GM21619 (cell line): ENCODE data around the gene GH2.

Source experiments
- ATAC-seq: cut with Tn5 transposase; IDR thresholded peaks from one replicate; pipeline ENCODE4 v1.9.1; 2021; ENCODE audit not compliant: unreplicated experiment

Gene GH2

DNA sequence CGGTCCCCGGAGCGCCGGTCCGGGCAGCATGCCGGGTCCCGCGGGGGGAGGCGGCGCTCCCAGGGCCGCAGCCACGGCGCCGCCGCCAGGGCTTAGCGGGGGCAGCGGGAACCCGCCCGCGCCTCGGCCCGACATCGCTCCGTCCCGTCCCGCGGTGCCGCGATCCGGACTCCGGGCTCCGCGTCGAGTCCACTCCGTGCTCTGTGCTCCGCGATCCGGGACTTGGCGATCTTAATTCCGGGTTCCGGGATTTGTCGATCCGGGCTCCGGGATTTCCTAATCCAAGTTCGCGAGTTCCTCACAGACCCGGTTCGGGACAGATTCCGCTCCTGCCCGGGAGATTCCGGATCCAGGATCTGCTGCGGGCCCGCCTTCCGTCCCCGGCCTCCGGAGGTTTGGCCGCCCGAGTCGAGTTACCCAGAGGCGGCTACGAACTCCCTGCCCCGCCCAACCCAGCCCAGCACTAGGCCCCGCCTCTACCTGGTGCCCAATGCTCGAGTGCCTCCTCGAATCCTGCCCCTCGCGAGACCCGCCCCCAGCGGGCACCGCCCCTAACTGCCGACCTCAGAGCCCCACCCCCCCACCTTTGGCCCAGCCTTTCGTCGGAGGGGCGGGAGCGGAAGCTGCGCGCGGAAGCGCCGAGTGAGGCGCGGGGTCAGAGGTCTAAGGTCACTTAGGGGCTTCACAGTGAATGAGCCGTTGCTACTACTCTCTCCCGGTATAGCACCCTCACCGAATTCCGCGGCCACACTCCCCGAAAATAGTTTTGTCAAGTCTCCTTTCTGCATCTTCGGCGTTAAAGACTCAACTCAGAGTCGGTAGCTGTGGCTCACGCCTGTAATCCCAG is 39.0 kb downstream of the GH2 start, which contains the start of gene SMARCD2:
Gene SMARCD2, minus strand, starts transcription at position 146 of the 847 bp plus-strand sequence. Its CDS starts 11 bp downstream, at position 135.
- peak; percentile 74 for ATAC-seq

DNA sequence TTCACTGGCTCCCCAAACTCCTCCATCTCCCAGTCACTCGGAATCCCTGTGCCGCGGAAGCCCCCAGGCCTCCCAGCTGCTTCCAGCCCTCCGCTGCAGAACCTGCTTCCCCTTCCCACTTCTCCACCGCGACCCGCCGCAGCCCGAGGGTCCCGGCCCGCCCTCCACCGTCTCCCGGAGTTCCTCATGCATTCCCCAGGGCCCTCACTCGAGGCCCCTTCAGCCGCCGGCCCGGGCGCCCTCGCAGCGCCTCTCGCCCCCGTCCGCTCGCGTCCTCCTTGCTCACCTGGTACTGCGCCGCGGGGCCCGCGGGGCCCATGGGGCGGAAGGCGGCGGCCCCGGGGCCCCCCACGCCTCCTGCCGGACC is 39.6 kb downstream of the GH2 start:
- ATAC-seq = peak; percentile 20

DNA sequence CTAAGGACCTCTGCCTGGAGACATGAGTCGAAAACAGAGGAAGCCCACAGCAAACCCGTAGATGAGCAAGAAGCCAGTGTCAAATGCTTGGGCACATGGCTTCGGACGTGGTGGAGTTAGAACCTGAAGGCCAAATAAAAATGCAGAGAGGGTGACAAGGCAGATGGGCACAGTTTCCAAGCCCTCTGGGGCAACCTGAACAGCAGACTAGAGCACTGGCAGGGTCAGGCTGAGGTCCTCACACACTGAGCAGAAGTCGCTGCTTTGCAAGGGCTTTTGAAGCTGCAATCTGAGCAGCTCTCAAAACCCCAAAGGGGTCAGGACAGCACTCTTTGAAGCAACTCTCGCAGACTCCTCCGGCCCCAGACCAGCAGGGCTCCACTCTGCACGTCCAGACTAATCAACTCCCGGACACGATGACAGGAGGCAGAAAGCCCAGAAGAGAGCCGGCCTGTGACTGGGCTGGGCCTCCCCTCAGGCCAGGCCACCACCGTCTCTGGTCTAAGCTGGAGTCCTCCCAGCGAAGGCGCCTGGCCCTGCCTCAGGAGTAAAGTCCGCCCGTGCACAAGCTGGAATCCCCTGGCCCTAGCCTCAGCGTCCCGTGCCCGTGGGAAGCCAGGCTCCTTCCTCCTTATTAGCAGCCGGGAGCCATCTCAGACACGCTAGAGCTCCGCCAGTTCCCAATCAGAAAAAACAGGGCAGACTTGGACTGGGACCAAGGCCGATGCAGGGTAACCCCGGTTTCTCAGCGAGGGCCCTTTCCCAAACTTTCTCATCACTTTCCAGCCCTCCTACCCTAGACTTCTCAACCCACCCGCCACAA is 40.2 kb downstream of the GH2 start:
- no peak for ATAC-seq

DNA sequence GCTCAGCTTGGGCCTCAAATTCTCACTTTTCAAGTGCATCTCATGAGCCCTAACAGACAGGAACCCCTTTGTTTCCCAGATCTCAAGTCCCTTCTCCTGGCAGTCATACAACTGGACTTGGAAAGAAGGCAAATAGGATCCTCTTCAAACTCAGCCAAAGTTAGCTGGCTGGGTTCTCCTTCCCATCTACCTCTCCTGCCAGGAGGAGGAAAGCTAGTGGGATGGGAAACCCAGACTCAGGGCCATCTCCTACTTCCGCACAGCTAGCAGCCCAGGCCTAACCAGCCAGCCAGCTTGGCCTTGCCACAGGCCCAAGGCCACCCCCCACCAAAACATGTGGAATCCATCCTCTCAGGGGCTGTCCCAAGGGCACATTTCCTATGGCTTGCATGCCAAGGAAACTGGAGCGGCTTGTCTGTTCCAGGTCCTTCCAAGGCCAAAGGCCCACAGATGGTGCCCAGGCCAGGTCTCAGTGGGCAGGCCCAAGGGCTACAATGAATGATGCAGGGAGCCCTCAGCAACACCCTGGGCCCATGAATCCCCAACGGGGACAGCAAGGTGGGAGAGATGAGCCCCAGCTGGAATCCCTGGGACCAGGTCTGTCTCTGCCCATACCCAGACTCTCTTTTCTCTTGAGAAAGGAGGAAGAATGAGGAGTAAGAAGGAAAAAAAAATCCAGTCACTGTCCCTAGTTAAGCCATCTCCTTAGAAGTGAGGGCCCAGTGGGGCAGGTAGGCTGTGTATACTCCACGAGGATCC is 41.0 kb downstream of the GH2 start:
- no peak for ATAC-seq

DNA sequence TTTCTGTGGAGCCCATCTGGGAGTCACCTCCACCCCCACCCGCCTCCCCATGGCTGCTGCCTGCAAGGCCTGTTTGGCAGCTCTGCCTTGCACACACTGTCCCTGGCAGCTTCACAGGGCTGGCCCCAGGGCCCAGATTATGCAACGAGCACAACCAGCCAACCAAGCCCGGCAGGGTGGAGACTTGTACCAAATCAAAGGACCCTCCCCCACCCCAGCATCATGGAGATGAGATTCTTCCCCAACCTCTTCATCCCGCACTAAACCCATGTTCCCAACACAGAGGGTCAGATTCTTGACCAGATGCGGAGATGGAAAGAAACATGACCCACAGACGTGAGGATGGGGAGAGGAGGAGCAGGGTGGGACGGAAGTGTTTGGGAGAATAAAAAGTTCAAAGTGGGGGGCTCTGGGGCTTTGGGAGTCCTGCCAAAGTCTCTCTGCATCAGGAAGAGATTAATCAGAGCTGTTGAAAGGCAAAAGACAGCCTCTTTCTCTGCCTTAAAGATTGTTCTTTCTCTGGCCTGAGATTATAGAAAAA is 43.0 kb downstream of the GH2 start:
- ATAC-seq = no peak

DNA sequence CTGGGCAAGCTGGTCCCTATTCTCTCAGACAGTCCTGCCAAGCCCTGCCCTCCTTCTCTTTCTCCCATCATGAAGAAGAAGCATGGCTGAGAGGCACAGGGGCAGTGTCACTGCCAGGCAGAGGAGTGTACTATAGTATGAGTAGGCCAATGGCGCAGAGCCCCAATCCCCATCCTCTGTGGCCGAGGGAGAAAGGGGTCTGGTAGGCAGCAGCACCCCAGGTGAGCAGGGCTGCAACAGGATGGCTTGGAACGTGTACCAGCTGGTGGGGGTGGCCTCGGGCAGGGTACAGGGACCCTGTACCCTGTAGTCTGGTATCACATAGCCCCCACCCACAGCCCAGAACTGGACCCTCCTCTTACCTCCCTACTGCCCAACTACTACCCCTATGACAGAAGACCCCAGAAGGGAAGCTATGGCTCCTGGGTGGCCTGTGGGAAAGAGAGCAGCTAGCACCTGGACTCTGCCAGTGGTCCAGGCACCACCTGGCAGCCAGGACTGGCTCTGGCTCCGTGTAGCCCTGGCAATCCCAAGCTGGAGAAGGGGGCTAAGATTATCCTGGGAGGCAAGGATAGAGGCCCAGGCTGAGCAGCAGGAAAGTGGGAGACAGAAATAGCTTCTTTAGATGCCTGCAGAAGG is 43.7 kb downstream of the GH2 start:
- no peak for ATAC-seq

DNA sequence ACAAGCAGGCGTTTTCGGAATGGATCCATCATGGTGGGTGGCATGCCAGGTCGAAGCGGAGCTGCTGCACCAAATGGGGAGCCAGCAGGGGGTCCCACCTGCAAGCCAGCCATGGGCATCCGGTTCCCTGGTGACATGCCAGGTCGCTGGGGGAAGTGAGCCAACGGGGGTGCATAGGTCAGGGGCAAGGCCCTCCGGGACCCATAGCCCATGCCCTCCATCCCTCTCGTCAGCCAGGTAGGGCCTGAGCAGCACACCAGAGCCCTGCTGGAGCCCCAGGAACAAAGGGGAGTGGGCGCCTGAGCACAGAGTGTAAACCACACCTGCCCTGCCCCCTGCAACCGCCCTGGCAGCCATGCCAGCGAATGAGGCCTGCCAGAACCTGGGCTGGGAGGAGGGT is 44.3 kb downstream of the GH2 start:
- ATAC-seq = no peak

DNA sequence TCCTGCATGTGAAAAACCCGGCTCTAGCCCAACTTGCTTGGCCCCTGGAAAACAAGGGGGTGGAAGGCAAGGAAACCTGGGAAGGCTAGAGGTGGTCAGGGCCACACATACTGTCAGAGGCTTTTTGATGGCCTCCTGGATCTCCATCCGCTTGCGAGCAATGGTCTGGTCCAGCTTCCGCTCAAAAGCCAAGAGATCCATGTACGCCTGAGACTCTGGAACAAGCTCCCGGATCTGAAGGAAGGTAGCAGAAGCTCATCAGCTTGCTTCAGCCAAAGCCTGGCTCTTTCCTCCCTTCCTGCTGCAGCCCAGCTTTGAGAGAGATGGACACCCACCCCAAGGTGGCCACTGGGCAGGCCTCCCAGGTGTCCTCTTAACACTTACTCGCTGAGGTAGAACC is 44.9 kb downstream of the GH2 start:
- no peak for ATAC-seq

DNA sequence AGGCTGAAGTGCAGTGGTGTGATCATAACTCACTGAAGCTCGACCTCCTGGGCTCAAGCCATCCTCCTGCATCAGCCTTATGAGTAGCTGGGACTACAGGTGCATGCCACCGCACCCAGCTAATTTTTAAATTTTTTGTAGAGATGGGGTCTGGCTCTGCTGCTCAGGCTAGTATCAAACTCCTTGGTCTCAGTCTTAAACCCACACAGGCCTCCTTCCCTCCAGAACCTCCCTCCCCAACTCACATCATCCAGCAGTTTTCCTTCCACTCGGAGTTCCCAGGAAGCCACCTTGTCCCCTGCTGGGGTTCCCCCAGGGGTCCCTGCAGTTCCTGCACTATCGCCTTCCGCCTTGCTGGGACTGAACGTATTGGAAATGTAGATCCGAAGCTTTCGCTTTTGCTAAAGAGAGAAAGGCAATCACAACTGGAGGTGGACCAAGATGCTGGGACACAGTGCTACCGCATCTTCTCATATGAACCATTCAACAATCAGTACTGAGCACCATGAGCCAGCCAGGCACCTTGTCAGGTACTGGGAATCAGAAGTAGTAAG is 46.5 kb downstream of the GH2 start:
- no peak for ATAC-seq

DNA sequence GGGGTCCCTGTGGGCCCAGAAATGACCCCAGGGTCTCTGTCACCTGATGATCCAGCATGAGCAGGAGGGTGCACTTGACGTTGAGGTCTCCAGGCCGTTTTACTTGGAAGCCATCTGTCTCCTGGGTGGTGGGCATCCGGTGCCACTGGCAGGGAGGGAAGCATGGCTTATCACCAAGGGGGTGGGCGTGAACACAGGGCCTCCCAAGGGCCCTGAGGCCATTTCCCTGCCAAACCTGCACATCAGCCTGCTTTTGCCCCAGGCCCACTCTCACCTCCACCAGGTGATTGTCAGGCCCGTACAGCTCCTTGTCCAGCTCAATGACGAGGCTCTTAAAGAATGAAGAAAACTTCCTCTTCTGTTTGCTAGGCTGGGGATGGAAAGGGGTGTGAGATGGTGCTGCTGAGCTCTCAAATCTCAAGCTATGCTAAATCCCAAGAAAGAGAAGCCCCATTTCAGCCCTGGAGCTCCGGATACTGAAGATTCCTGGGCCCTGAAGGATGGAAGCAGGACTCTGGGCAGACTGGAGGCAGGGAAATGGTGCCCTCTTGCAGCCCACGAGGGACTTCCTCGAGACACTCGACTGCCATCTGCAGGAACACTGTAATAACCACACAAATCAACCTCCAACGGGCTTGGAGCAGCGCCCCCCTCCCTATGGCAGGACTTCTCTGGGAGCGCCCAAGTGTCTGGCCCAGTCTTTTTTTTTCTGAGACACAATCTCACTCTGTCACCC is 47.1 kb downstream of the GH2 start:
- no peak for ATAC-seq

DNA sequence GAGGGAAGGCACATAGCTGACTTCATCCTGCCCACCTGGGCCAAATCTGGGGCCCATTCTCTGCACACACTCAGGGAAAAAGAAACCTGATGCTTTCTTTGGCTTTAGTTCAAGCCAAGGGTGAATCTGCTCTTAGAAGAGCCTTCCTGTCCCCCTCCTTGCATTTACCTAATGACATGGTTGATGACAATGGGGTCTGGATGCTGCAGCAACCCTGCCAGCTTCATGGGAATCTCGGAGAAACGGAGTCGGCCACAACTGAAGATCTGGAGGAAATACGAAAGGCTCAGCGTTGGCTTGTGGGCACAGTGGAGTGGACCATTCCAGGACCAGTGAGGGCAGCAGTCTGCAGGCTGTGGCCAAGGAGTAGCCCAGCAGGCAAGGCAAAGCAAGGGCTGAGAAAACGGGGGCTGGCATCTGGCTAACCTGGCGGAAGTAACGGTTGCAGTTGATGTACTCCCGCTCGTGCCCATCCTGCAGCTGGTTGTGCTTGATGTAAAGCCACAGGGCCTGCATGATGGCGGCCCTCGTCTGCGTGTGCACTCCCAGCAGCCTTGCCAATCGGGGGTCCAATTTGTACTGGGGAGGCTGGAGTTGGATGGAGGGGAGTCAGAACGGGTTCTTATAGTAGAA is 47.9 kb downstream of the GH2 start:
- ATAC-seq = no peak

DNA sequence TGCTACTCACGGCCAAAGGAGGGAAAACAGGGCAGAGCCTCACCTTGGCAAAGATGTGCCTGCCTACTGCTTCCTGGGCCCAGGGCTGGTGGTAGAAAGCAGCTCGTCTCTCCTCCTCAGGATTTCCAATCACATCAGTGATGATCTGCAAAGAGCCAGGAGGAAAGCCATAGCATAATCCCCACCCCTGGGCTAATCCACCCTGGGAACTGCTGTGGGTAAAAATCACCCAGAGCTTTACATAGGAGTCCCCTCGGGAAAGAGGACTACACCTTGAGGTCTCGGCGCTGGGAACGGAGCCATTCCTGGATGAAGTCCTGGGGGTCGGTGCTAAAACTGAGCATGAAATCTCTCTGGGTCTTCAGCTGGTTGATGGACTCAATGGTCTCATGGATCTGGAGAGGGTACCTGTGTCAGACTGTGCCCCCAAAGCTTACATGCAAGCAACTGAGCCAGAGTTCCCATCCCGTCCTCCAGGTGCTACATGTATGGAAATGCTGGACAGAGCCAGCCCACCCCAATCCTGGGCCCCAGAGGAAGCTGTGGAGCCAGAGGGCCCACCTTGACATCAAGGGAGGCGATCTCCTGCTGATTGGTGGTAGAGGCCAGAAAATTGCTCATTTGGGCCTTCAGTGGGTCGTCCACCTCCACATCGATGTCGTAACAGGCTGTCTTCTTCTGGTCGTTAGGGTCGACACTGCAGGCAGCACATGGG is 48.6 kb downstream of the GH2 start:
- no peak for ATAC-seq

DNA sequence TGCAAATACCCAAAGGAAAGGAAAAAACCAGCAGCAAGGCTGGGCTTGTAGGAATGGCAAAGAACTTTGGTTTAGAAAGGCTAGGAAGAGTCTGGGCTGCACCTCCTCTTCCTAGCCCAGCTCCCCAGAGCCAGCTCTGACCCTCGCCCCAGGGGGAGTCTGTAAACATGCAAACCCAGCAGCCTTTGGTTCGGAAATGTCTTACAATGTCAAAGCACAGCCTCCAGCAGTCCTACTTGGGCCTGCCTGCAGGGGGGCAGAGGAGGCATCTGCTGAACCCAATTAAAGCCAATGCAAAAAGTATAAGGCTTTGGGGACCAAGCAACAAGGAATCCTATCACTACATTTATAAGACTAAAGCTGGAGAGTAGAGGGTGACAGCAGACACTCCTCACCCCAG is 49.3 kb downstream of the GH2 start:
- no peak for ATAC-seq

DNA sequence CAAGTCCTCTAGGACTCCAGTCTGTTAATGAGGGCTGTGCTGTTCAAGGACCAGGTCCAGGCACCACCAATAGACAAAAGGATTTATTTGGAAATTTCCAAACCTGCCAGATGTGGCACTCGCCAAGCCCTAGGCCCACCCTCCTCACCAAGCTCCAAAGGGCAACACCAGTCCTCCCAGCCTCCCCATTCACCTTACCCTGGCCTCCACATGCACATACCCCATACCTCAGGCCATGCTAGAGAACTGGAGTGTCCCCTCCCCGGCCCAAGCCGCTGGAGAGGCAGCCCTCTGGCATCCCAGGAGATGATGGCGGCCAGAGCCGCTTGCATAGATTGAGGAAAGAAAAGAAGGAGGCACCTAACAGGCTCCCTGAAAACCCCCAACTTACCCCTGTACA is 49.7 kb downstream of the GH2 start:
- no peak for ATAC-seq

DNA sequence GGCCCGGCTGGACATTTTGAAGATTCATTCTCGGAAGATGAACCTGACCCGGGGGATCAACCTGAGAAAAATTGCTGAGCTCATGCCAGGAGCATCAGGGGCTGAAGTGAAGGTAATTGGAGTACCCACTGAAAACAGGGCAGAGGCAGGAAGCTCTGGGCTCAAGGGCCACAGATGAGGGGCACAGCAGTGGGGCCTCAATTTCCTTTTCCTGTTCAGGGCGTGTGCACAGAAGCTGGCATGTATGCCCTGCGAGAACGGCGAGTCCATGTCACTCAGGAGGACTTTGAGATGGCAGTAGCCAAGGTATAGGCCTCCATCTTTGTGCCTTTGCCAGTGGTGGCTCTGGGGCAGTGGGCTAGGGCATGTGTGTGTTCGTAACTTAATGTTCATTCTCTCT is 50.2 kb downstream of the GH2 start:
- no peak for ATAC-seq

DNA sequence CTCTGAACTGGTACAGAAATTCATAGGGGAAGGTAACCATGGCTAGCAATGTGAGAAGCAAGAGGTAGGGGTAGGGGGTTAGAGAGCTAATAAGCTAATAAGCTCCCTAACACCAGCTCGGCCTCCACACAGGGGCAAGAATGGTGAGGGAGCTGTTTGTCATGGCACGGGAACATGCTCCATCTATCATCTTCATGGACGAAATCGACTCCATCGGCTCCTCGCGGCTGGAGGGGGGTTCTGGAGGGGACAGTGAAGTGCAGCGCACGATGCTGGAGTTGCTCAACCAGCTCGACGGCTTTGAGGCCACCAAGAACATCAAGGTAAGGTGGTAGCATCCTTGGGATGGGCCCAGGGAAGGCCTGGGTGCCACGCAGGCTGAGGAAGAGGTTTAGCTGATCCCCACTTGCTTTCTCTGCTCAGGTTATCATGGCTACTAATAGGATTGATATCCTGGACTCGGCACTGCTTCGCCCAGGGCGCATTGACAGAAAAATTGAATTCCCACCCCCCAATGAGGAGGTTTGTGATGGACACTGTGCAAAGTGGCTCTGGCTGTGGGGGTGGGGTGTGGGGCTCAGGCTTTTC is 50.7 kb downstream of the GH2 start:
- ATAC-seq = no peak

DNA sequence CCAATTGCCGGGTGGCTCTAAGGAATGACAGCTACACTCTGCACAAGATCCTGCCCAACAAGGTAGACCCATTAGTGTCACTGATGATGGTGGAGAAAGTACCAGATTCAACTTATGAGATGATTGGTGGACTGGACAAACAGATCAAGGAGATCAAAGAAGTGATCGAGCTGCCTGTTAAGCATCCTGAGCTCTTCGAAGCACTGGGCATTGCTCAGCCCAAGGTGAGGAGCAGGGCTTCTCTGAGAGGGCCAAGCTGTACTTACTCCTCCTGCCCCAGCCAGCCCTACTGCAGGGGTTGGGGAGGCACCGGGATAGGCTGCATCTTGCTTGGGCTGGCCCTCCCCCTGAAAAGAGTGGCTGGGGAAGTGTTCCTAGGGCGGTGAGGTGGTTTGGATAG is 51.5 kb downstream of the GH2 start:
- ATAC-seq = no peak
